Hippocampal formation (tissue), 2 donors: ENCODE data around the gene APBB3.

Experiments
- DNase-seq, 2 donors: peaks; one replicate each; lab custom pipeline; 2025; lab: John Stamatoyannopoulos, UW

APBB3 gene

DNA sequence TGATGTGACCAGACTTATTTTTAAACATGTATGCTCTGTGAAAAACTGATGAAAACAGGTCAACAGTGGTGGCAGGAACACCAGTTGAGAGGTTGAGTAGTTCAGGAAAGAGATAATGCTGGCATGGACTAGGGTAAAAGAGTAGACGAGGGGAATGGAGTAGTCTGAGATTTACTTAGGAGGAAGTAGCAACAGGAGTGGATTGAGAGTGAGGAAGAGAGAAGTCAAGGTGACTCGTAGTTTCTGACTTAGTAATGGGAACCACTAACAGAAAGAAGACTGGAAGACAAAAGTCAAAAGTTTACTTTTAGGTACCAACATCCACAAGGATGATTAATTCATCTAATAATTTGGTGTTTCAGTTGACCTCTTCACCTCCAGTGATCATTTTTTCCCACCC is 10.7 kb downstream of the APBB3 start:
- no peak for DNase-seq

DNA sequence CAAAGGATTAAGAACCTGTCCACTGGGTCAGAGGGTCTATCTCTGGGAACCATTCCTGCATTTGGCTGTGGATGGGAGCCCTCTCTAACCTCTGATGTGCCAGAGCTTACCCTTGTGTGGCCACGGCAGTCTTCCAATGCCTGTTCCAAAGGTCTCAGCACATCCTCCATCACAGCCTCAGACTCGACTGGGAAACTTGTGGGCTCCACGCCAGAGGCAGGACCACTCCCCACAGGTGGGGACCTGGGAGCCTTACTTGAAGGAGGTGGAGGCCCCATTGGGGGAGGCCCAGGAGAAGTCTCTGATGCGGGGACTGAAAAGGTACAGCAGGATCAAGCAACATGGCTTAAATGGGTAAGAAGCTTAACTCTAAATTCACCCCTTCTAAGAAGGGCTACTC is 12.5 kb downstream of the APBB3 start:
- no peak for DNase-seq

DNA sequence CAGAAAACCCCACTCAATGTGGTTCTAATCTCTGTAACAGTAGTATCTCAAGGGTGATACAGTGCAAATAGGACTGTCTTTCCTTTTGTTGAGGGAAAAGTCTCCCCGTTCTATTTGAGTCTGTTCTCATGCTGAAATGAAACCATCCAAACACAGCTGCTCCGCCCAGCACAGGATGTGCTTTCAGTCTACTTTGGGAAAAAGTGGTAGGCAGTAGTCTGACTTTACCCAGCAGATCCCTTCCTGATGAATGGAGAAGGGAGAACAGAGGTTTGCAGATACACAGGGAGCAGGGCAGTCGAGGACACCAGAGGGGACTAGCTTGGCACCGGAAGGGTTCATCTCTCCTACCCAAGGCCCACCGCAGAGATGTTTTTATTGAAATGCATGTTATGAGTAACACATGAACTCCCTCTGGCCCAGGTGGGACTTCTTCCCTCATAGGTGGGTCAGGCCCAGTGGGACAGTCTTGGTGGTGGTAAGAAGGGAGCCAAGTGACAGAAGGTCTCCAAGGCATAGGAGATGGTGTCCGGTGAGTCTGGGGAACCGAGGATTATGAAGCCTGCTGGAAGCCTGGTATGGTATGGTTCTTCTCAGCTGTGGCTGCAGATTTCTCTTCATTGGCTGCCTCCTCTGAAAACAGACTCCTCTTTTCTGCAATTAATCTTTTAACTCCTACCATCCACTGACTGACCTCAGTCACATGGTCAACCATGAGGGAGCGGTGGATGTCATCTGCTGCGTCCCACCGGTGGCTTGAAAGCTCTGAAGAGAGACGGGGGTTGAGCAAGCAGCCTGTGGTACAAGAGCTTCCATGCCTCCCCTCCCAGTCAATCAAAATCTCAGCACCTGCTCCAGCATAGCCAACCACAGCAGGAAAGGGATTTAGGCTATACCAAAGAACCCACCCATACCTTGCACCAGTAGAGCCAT is 14.0 kb downstream of the APBB3 start:
- DNase-seq, result peak in 1 of 2 donors; percentile 5

DNA sequence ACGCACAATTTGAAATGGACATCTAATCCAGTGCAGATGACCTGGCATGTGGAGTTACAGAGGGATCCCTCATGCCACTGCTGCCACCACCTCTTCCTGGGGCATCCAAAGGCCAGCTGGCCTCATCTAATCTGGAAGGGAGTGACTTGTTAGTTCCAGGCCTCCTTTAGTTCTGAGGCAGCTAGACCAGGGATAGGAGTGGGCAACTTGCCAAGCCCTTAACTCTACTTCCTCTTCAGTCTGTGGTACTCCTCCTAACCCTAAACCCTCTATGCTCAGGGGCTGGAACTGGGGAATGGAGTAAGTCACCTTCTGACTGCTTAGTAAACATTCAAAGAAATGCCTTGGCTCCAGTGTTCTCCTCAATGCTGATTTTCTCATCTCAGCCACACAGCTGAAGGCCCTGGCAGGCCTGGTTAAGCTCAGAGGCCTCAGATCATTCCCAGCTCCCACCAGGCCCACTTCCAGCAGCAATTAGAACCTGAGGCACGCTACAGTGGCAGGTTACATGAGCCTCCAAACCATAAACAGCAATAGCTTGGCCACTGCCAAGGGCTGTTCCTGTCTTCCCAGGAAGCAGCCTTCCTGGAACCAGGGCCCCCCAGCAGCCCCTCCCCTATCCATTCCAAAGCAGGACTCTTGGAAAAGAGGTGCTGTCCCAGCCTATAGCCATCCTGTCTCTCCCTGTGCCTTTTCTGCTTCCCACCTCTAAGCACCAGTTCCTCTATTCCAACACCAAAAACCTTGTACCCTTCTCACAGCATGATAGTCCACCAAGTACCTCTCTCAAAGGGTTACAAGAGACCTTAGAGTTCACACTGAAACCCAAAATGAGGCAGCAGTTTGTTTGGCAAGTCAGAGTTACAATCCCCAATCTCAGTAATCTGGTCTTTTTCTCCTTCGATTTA is 14.9 kb downstream of the APBB3 start:
- no peak for DNase-seq

DNA sequence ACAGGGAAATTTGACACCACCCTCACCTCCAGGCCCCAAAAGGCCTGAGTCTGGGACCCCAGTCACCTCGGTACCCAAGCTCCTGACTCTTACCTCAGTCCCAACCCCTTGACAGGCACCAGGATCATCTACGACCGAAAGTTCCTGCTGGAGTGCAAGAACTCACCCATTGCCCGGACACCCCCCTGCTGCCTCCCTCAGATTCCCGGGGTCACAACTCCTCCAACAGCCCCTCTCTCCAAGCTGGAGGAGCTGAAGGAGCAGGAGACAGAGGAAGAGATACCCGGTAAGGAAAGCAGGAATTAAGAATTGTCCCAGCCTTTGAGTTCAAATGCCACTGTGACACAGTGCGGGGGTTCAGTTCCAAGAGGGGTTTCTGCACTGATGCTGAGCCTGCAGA is 15.6 kb downstream of the APBB3 start:
- DNase-seq, result no peak

DNA sequence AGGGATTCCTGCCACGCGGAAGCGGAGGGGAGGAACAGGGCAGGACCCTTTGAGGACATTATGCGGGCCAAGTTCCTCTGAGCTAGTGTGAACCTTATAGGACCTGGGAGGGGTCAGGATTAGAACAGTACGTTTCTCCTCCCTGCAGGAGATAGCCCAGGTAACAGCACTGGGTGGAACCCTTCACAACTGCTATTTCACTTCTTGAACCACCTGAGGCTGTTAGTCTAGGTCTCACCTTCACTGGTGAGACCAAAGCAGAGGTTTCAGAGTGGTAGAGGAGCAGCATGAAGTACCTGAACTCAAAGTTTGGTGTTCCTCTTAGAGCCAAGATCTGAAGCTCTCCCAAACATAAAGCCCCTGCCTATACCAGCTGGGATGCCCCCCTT is 16.1 kb downstream of the APBB3 start:
- no peak for DNase-seq

- DNase-seq, result peak; percentile 94 to 96
Observed at GRCh38 chr5:140547508-140548299, 16.7 kb downstream of the APBB3 start, which contains the start of gene EIF4EBP3. TSS of gene EIF4EBP3 (plus strand) at chr5:140547662. CDS start at chr5:140547738, 76 bp downstream.

DNA sequence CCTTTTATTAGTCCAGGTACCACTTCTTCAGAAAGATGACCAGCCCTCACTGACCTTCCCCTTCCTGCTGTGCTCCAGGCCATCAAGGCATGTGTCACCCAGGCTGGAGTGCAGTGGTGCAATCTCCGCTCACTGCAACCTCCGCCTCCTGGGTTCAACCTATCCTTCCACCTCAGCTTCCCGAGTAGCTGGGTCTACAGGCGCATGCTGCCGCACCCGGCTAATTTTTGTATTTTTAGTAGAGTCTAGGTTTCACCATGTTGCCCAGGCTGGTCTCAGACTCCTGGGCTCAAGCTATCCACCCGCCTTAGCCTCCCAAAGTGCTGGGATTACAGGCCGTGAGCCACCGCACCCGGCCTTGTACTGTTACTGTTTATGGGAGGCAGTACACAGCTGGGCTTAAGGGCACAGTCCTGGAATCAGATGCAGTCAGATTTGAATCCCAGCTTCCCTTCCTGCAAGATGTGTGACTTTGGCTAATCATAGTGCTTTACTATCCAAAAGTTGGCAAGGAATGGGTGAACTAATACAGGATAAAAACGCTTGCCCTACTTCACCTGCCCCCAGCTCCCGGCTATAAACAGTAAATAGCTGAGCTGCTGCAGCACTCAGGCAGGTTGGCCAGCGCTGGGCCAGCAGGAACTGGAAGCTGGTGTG is 17.4 kb downstream of the APBB3 start:
- no peak for DNase-seq

- no peak for DNase-seq
Observed at GRCh38 chr5:140545606-140546005, 18.8 kb downstream of the APBB3 start.

GRCh38 chr5:140544986-140545385 is 19.4 kb downstream of the APBB3 start:
- no peak for DNase-seq

GRCh38 chr5:140542972-140543371 is 21.4 kb downstream of the APBB3 start:
- DNase-seq, result no peak

DNA sequence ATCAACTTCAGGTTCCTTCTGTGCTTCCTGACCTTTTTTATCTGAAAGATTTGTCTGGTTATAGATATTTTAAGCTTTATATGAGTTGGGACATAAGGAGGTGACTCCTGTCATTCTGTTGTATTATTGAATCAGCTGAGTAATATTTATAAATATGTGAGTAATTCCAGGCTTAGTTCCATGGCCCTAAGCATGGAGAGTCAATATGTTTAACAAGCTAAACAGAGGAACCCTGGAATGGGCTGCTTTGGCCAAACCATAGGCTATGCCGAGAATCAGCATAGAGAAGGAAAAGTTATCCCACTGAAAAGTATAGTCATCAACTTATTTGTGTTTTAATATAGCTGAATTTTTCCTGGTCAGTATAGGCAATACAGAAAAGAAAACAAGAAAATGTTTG is 24.2 kb downstream of the APBB3 start:
- DNase-seq, result no peak

GRCh38 chr5:140524003-140524402 is 40.4 kb downstream of the APBB3 start:
- no peak for DNase-seq

DNA sequence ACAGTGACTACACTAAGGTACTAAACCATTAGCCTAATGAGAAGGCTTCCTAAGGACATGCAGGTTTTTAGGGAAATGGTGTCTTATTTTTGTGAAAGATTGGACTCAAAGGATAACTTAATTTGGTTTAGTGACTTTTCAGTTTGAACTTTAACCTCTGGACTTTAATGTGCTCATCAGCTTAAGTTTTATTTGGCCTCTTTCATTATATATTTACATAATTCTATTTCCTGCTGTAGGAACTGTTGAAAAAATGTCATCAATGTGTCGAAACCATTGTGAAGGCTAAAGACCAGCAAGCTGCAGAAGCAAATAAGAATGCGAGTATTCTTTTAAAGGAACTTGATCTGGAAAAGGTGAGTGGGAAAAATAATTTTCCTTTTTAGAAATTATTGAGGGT is 51.3 kb downstream of the APBB3 start:
- no peak for DNase-seq

DNA sequence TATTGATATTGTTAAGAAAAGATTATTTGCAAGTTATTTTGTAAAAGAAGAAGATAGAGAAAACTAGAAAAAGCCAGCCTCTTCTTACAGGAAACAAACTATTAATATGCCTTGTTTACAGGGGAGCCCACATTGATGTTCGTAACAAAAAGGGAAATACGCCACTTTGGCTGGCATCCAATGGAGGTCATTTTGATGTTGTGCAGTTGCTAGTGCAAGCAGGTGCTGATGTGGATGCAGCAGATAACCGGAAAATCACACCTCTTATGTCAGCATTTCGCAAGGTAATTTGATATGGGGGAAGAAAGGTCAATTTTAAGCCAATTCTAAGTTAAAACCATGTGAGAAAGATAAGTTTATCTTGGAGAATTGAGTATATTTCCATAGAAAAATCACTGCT is 54.5 kb downstream of the APBB3 start:
- DNase-seq, result no peak
